PC-3 (cell line): ENCODE measurements around the gene EXOC7.

ENCODE experiments used
- CTCF ChIP-seq: fragments of 300-600 bp; sonication (generic); conservative IDR thresholded peaks from 2 replicates; pipeline ENCODE4 v1.5.1; 2017; ENCODE audit warnings: antibody characterized with exemption, low read depth, mild to moderate bottlenecking, low read length
- EZH2 ChIP-seq: fragments of 300-600 bp; sonication (generic); IDR thresholded peaks from one replicate; pipeline ENCODE4 v1.6.1; 2017; ENCODE audit warnings: antibody characterized with exemption, mild to moderate bottlenecking, low read length; ENCODE audit not compliant: unreplicated experiment
- EZH2phosphoT487 ChIP-seq: fragments of 300-600 bp; sonication (generic); IDR thresholded peaks from 2 replicates; pipeline ENCODE4 v1.6.1; 2018; ENCODE audit warnings: mild to moderate bottlenecking, antibody characterized with exemption, low read length, borderline replicate concordance

- TF ChIP-seq EZH2 (no peak), CTCF (0 out of 2 replicates have a peak, but pooled peaks have one; percentile 5), EZH2phosphoT487 (no peak)
Observed at GRCh38 chr17:76152591-76152990, 49.0 kb upstream of the EXOC7 start.
